Brain microvascular endothelial cell (primary cell): ENCODE results near the gene TSSK6.

Experiments used
- DNase-seq: peaks from one replicate; pipeline ENCODE4 v3.0.0-alpha.2; 2020
- H3K27ac ChIP-seq: fragments of 250-450 bp; sonication (Bioruptor Pico); 2 replicates; pipeline ENCODE4 v1.5.1; 2020; ENCODE audit warnings: mild to moderate bottlenecking, moderate library complexity
- H3K27me3 ChIP-seq: fragments of 250-450 bp; sonication (Bioruptor Pico); replicated peaks from 2 replicates; pipeline ENCODE4 v1.5.1; 2020; ENCODE audit warnings: mild to moderate bottlenecking
- H3K36me3 ChIP-seq: fragments of 250-450 bp; sonication (Bioruptor Pico); replicated peaks from 2 replicates; pipeline ENCODE4 v1.5.1; 2020; ENCODE audit warnings: mild to moderate bottlenecking
- H3K4me3 ChIP-seq: 2 replicates; pipeline ENCODE4 v1.5.1; 2011; ENCODE audit warnings: low read depth, mild to moderate bottlenecking, control low read depth, low read length, moderate library complexity
- in situ Hi-C: cut with HindIII; loops from 2 replicates; pipeline ENCODE4 v1.10.0; 2017; ENCODE audit warnings: low sequenced_read_pairs, low pct_ligation_motif_present
- TF ChIP-seq, protein P1 (sequence below): IDR thresholded peaks from 2 replicates; pipeline ENCODE4 v1.5.1; 2011; ENCODE audit warnings: low read depth, mild to moderate bottlenecking, moderate library complexity, low read length, control low read depth, inconsistent platforms; ENCODE audit errors: missing control alignments

The TSSK6 gene

GRCh38 chr19:19485998-19486290, 29.4 kb downstream of the TSSK6 start:
- H3K27ac ChIP-seq, result no peak overlapping the region
- no peak overlapping the region for H3K4me3 ChIP-seq
- TF ChIP-seq, protein P1, sequence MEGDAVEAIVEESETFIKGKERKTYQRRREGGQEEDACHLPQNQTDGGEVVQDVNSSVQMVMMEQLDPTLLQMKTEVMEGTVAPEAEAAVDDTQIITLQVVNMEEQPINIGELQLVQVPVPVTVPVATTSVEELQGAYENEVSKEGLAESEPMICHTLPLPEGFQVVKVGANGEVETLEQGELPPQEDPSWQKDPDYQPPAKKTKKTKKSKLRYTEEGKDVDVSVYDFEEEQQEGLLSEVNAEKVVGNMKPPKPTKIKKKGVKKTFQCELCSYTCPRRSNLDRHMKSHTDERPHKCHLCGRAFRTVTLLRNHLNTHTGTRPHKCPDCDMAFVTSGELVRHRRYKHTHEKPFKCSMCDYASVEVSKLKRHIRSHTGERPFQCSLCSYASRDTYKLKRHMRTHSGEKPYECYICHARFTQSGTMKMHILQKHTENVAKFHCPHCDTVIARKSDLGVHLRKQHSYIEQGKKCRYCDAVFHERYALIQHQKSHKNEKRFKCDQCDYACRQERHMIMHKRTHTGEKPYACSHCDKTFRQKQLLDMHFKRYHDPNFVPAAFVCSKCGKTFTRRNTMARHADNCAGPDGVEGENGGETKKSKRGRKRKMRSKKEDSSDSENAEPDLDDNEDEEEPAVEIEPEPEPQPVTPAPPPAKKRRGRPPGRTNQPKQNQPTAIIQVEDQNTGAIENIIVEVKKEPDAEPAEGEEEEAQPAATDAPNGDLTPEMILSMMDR, result no peak
- in situ Hi-C loops, result no loop called here
- no peak for DNase-seq
- H3K27me3 ChIP-seq, result no peaks in the 10 kb centered on the region
- H3K36me3 ChIP-seq, result peaks cover 12% of the 10 kb centered on the region

DNA sequence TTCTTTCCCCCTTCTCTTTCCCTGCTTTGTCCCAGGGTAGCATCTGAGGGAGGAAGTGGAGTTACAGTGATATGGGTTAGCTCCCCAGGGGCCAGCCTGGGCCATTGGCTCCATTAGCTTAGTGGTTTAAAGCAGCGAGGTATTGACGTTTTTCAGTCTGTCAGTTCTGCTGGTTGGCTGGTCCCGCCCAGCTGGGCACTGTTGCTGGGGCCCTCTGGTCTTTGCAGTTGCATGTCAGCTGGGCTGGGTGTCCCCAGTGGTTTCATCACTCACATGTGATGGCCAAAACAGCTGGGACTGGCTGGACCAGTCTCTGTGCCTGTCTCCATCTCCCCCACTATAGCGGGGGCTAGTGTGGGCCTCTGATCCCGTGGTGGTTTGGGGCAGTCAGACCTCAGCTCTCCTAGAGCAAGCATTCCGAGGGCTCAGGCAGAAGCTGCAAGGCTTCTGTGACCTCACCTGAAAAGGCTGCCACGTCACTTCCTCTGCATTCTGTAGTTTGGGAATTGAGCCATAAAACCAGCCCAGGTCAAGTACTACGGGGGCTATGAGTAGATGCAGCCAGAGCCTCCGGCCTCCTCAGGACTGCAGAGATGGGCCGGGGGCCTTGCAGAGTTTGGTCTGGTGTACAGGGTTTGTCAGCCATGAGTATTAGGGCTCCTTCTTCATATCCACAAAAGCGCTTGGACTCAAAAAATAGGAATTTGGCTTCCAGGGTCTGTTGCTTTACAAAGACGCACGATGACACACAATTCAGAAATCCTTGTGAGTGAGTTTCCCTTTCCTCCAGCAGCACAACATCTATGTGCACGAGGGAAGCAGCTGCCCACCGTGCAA, 30.0 kb downstream of the TSSK6 start:
- H3K27me3 ChIP-seq, result no peaks in the 10 kb centered on the region
- H3K4me3 ChIP-seq, result no peak overlapping the region
- DNase-seq, result peak; percentile 11
- peaks cover 13% of the 10 kb centered on the region for H3K36me3 ChIP-seq
- in situ Hi-C loops, result no loop called here
- H3K27ac ChIP-seq, result peak overlapping the region; percentile 25
- TF ChIP-seq, protein P1, result no peak

GRCh38 chr19:19482809-19483596, 32.3 kb downstream of the TSSK6 start:
- Histone ChIP-seq H3K36me3 (peaks cover 17% of the 10 kb centered on the region), H3K27ac (no peak overlapping the region), H3K27me3 (no peaks in the 10 kb centered on the region), H3K4me3 (no peak overlapping the region)
- DNase-seq, result no peak
- TF ChIP-seq, protein P1, result no peak
- in situ Hi-C loops, result no loop called here

DNA sequence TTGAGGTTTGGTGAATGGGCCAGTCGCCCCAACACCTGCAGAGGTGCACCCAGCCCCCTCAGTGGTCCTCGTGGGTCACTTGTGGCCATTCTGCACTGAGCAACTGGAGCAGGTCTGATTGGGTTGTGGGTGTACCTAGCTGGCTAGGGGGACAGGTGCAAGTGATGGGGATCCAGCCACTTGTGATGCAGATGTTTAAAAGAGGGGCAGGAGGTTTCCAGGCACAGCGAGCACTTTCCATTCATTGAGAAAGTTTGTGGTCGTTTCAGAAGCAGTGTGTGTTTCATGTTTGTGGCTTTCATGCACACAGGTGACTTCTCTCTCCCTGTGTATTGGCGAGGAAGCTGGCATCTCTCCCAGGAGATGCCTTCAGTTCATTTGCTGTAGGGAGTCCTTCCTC, 34.7 kb downstream of the TSSK6 start:
- TF ChIP-seq, protein P1, result no peak
- Histone ChIP-seq H3K36me3 (peaks cover 17% of the 10 kb centered on the region), H3K27ac (no peak overlapping the region), H3K27me3 (no peaks in the 10 kb centered on the region), H3K4me3 (no peak overlapping the region)
- DNase-seq, result no peak
- in situ Hi-C loops, result no loop called here

- Histone ChIP-seq H3K36me3 (peaks cover 20% of the 10 kb centered on the region), H3K4me3 (no peak overlapping the region), H3K27me3 (no peaks in the 10 kb centered on the region), H3K27ac (no peak overlapping the region)
- DNase-seq, result no peak
- TF ChIP-seq, protein P1, result no peak
- in situ Hi-C loops, result no loop called here
Observed at GRCh38 chr19:19477705-19478383, 37.5 kb downstream of the TSSK6 start.
